Measurements from ENCODE around the gene RCL1.

RCL1 gene

GRCh38 chr9:4886698-4887097 is 94.0 kb downstream of the RCL1 start:
- TF ChIP-seq CTCF (IDR thresholded peaks at IDR 0.05; ENCODE audit: extremely low read depth, insufficient read depth, missing control alignments), result no peak
- in situ Hi-C loops (cut with MboI; ENCODE audit: low pct_unique_long_range_greater_than_20kb, low sequenced_read_pairs, unreplicated experiment), result no loop called here

GRCh38 chr9:4887556-4887955 is 94.8 kb downstream of the RCL1 start:
- TF ChIP-seq CTCF (IDR thresholded peaks at IDR 0.05; ENCODE audit: extremely low read depth, insufficient read depth, missing control alignments), result no peak
- in situ Hi-C loops (cut with MboI; ENCODE audit: low pct_unique_long_range_greater_than_20kb, low sequenced_read_pairs, unreplicated experiment), result no loop called here
- no peak for DNase-seq (ENCODE audit: low spot score)

More at GRCh38 chr9:4886698-4887097, 94.0 kb downstream of the RCL1 start:
- peak; percentile 54 for DNase-seq (ENCODE audit: low spot score)

- TF ChIP-seq CTCF (IDR thresholded peaks at IDR 0.05; ENCODE audit: extremely low read depth, insufficient read depth, missing control alignments), result no peak
- in situ Hi-C loops (cut with MboI; ENCODE audit: low pct_unique_long_range_greater_than_20kb, low sequenced_read_pairs, unreplicated experiment), result no loop called here
- no peak for DNase-seq (ENCODE audit: low spot score)
Measured at GRCh38 chr9:4890242-4890641, 97.5 kb downstream of the RCL1 start.

- DNase-seq (ENCODE audit: low spot score), result no peak
- in situ Hi-C loops (cut with MboI; ENCODE audit: low pct_unique_long_range_greater_than_20kb, low sequenced_read_pairs, unreplicated experiment), result no loop called here
- no peak for TF ChIP-seq CTCF (IDR thresholded peaks at IDR 0.05; ENCODE audit: extremely low read depth, insufficient read depth, missing control alignments)
Measured at GRCh38 chr9:4890929-4891328, 98.2 kb downstream of the RCL1 start.

GRCh38 chr9:4891674-4892073 is 98.9 kb downstream of the RCL1 start:
- DNase-seq (ENCODE audit: low spot score), result no peak
- in situ Hi-C loops (cut with MboI; ENCODE audit: low pct_unique_long_range_greater_than_20kb, low sequenced_read_pairs, unreplicated experiment), result no loop called here
- no peak for TF ChIP-seq CTCF (IDR thresholded peaks at IDR 0.05; ENCODE audit: extremely low read depth, insufficient read depth, missing control alignments)

- TF ChIP-seq CTCF (IDR thresholded peaks at IDR 0.05; ENCODE audit: extremely low read depth, insufficient read depth, missing control alignments), result no peak
- in situ Hi-C loops (cut with MboI; ENCODE audit: low pct_unique_long_range_greater_than_20kb, low sequenced_read_pairs, unreplicated experiment), result no loop called here
Measured at GRCh38 chr9:4892501-4893194, 99.9 kb downstream of the RCL1 start.

More at GRCh38 chr9:4892501-4893194, 99.9 kb downstream of the RCL1 start:
- no peak for DNase-seq (ENCODE audit: low spot score)
